ENCODE data around the gene CKM.
"Not testable (repeated sequence)": the region's sequence is repeated elsewhere in the genome, so short reads cannot be mapped to it uniquely, and the experiment has no call there.

The CKM gene

GRCh38 chr19:45349430-45349941 lies 26.8 kb upstream of the CKM start:
- no peak for DNase-seq (ENCODE audit: low read depth in 2 of 3, low spot score in 2 of 3)

DNA sequence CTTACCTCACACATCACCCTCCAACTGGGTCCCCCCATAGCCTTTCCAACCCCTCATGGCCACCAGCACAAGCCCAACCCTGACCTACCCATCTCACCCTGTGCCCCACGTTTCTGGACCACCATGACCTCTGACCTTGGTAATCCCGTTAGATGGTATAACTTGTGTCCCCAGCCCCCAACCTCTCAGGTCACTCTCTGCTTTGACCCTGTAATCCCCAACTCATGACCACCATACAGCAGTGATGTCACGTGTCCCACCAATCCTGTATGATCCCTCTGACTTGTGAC lies 26.4 kb upstream of the CKM start:
- no peak for DNase-seq (ENCODE audit: low read depth in 2 of 3, low spot score in 2 of 3)

GRCh38 chr19:45348367-45349125 lies 25.9 kb upstream of the CKM start:
- no peak for DNase-seq (ENCODE audit: low read depth in 2 of 3, low spot score in 2 of 3)

GRCh38 chr19:45347570-45348366 lies 25.1 kb upstream of the CKM start:
- DNase-seq (ENCODE audit: low read depth in 2 of 3, low spot score in 2 of 3) = no peak

- DNase-seq (ENCODE audit: low read depth in 2 of 3, low spot score in 2 of 3) = no peak
Measured at GRCh38 chr19:45346449-45346848, 23.8 kb upstream of the CKM start.

GRCh38 chr19:45345506-45345860 lies 22.8 kb upstream of the CKM start:
- DNase-seq (ENCODE audit: low read depth in 2 of 3, low spot score in 2 of 3) = no peak

GRCh38 chr19:45344621-45345505 lies 22.2 kb upstream of the CKM start:
- DNase-seq (ENCODE audit: low read depth in 2 of 3, low spot score in 2 of 3) = no peak

GRCh38 chr19:45342911-45343310 lies 20.2 kb upstream of the CKM start:
- no peak for DNase-seq (ENCODE audit: low read depth in 2 of 3, low spot score in 2 of 3)

DNA sequence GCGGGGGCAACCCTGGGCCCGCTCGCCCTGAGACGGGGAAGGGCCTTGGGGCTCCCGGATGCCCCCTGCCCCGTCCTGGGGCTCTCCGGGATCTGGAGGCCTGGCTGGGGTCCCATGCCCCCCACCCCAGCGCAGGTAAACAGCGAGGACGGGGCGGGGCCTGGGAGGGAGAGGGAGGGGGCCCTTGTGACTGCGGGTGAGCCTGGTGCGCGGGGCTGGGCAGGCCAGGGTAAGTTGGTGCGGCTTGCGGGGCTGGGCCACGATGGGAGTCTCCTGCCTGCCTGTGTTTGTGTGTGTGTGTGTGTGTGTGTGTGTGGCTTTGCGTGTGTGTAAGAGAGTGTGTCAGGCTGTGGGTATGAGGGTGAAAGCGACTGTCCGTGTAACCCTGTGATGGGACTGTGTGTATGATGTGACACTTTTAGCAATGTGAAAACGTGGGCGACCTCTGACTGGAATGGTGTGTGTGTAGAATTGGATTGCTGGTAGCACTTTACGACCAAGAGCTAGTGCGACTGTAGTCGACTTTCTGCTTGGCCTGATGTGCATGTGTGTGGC lies 18.3 kb upstream of the CKM start:
- DNase-seq (ENCODE audit: low read depth in 2 of 3, low spot score in 2 of 3) = no peak

- no peak for DNase-seq (ENCODE audit: low read depth in 2 of 3, low spot score in 2 of 3)
Measured at GRCh38 chr19:45340232-45340898, 17.7 kb upstream of the CKM start, which contains the start of gene KLC3. Gene KLC3 (plus strand): TSS chr19:45340750. CDS start chr19:45345542, 4,792 bp downstream.

DNA sequence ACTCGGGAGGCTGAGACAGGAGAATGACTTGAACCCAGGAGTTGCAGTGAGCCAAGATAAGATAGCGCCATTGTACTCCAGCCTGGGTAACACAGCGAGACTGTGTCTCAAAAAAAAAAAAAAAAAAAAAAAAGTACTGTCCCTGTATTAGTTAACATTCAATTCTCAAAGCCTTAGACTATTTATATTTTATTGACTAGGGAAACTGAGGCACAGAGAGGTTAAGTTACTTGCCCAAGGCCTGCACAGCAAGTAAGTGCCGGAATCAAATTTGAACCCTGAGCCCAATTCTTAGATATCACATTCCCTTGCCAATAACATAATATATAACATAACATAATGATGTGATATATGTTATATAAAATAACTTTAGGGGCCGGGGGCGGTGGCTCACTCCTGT lies 17.0 kb upstream of the CKM start:
- no peak for DNase-seq (ENCODE audit: low read depth in 2 of 3, low spot score in 2 of 3)

GRCh38 chr19:45336696-45337251 lies 14.1 kb upstream of the CKM start:
- DNase-seq (ENCODE audit: low read depth in 2 of 3, low spot score in 2 of 3) = no peak

DNA sequence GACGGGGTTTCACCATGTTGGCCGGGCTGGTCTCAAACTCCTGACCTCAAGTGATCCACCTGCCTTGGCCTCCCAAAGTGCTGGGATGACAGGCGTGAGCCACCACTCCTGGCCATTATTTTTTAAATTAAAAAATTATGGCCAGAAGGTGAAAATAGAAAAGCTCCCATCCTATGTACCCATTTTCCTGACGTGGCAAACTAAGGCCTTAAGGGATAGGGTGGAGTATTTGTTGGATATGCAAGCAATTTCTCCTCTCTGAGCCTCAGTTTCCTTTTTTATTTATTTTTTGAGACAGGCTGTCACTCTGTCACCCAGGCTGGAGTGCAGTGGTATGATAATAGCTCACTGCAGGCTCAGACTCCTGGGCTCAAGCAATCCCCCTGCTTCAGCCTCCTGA lies 12.2 kb upstream of the CKM start:
- DNase-seq (ENCODE audit: low read depth in 2 of 3, low spot score in 2 of 3) = not testable (repeated sequence)

- DNase-seq (ENCODE audit: low read depth in 2 of 3, low spot score in 2 of 3) = no peak
Measured at GRCh38 chr19:45333609-45334303, 11.1 kb upstream of the CKM start.

DNA sequence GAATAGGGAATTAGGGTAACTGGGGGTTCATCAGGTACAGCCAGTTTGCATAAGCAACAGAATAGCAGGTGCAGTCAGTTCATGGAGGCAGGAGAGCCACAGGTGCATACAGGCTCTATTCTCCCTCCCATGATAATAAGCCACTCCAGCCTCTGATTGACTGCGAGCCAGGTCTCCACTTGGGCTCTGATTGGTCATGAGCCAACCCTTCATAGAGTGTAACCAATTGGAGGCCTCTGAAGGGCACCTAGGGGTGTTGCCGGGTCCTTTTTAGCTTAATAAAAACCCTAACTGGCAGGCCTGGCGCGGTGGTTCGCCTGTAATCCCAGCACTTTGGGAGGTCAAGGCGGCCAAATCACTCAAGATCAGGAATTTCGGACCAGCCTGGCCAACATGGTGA lies 8.7 kb upstream of the CKM start:
- DNase-seq (ENCODE audit: low read depth in 2 of 3, low spot score in 2 of 3) = no peak

GRCh38 chr19:45327404-45328143 lies 4.9 kb upstream of the CKM start:
- no peak for DNase-seq (ENCODE audit: low read depth in 2 of 3, low spot score in 2 of 3)

- no peak for DNase-seq (ENCODE audit: low read depth in 2 of 3, low spot score in 2 of 3)
Measured at GRCh38 chr19:45324349-45324907, 1.8 kb upstream of the CKM start.

GRCh38 chr19:45323671-45324081 lies 1.0 kb upstream of the CKM start:
- DNase-seq (ENCODE audit: low read depth in 2 of 3, low spot score in 2 of 3) = no peak

GRCh38 chr19:45322311-45322710 lies 364 bp downstream of the CKM start:
- DNase-seq (ENCODE audit: low read depth in 2 of 3, low spot score in 2 of 3) = no peak

Measured in activated CD8-positive, alpha-beta memory T cell treated with anti-CD3 and anti-CD28 coated beads for 48 hours (primary cell).